ENCODE data around the gene FOXI2.

DNA sequence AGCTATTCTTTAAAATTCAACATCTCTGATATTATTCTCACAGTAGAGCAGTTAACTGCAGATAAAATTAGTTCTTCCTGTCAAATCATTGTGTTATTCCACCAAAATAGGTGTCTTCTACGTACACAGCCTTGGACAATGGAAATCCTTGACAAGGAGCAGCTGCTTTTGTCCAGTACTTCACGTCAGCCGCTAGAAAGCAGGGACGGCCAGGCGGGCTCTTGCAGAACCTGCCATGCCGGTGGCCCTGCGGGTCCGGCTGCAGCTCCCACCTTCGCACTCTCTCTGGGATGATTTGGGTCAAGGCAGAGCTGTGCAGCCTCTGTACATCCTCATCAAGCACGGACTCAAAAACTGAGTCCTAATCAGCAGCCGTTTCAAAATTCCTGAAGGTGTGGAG, 2.2 kb upstream of the FOXI2 start:
- TF ChIP-seq, protein P1, sequence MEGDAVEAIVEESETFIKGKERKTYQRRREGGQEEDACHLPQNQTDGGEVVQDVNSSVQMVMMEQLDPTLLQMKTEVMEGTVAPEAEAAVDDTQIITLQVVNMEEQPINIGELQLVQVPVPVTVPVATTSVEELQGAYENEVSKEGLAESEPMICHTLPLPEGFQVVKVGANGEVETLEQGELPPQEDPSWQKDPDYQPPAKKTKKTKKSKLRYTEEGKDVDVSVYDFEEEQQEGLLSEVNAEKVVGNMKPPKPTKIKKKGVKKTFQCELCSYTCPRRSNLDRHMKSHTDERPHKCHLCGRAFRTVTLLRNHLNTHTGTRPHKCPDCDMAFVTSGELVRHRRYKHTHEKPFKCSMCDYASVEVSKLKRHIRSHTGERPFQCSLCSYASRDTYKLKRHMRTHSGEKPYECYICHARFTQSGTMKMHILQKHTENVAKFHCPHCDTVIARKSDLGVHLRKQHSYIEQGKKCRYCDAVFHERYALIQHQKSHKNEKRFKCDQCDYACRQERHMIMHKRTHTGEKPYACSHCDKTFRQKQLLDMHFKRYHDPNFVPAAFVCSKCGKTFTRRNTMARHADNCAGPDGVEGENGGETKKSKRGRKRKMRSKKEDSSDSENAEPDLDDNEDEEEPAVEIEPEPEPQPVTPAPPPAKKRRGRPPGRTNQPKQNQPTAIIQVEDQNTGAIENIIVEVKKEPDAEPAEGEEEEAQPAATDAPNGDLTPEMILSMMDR (IDR thresholded peaks at IDR 0.05) = no peak
- TF ChIP-seq ZFX (IDR thresholded peaks at IDR 0.05; ENCODE audit: borderline replicate concordance) = no peak

All from 22Rv1 (cell line).